ENCODE measurements around the gene STK36.
A peak's percentile ranks its signal among the peaks of the same experiment; 100 is the strongest.
"Not testable (repeated sequence)": the region's sequence is repeated elsewhere in the genome, so short reads cannot be mapped to it uniquely, and the experiment has no call there.

The STK36 gene

DNA sequence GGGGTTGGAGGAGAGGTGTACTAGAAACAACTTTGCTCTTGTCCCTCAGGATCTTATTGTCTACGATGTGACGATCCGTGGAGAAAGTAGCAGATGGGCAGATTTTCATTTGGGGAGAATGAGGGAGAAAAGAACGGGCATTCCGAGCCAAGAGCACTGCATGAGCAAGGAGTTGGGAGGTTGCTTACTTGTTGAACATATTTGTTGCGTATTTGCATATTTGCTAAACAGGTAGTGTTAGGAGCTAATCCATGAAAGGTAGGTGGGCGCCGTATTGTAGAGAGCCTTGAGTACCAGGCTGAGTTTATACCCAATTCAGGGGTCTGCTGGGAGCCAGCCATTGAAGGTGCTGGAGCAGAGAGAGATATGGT, 11.9 kb upstream of the STK36 start:
- intact Hi-C loops (cut with DNase I) = loop anchor here (5.0 kb wide), 1 partner anchor 258 kb away; no protein-coding TSS in a partner anchor
- no peak for DNase-seq

DNA sequence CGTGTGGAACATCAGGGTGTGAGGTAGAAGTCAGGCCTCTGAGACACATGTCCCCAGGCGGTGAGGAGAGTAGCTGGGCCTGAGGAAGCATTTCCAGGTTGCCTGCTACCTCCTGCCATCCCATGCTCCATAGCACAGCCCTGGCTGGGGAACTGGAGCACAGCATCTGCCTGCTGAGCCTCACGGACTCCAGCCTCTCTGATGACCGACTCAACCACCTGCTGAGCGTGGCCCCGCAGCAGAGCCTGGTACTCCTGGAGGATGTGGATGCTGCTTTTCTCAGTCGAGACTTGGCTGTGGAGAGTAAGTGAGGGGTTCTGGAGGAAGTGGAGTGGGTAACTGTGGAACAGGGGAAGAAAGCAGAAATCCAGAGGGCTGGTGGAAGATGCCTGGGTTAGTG, 9.5 kb upstream of the STK36 start:
- intact Hi-C loops (cut with DNase I) = no loop called here
- DNase-seq = no peak

DNA sequence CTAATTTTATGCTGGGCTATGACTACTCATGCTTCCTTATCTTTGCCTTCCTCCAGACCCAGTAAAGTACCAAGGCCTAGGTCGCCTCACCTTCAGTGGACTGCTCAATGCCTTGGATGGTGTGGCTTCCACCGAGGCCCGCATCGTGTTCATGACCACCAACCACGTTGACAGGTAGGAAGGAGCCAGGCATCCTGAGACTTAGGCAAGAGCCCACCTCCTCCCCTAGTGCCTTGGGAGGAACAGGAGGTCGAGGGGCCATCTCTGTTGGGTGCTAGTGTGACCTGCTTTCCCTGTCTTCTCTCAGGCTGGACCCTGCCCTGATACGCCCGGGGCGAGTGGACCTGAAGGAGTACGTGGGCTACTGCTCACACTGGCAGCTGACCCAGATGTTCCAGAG, 9.1 kb upstream of the STK36 start:
- no peak for DNase-seq

DNA sequence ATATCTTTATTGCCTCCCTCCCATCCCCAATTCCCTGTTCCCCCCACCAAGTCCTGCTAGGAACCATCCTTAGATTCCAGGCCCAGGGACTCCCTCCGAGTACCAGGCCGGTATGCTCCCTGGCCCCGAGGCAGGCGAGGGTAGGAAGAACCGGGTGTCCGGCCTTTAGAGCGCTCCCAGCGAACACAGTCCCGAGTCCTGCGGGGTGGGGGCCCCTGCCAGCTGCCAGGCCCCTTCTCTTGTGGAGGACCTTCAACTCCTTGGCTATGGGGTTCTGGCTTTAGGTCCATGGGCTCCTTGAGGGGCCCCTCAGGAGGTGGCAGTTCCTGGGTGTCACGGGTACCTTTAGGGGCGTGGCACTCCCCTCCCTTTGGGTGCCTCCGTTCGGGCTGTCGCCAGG, 8.0 kb upstream of the STK36 start:
- DNase-seq = no peak
- intact Hi-C loops (cut with DNase I) = no loop called here

More for the DNA sequence above, 9.1 kb upstream of the STK36 start:
- intact Hi-C loops (cut with DNase I) = no loop called here

DNA sequence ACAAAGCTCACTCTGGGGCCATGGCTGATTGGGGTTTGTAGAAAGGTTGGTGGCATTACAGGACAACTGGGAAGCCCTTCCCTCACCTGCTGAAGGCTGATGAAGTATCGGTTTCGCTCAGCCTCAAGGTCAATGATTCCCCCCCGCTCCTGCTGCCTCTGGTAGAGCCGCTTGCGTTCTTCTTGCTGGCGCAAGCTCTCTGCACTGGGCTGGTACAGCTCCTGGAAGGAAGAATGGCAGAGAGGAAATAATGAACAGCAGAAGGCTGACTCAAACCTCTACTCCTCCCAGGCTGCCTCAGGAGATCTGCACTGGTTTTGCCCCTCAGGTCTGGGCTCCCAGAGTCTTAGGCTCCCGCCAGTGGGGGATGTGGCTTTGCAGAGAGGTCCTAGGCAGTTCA, 7.2 kb upstream of the STK36 start:
- intact Hi-C loops (cut with DNase I) = no loop called here
- DNase-seq = no peak

DNA sequence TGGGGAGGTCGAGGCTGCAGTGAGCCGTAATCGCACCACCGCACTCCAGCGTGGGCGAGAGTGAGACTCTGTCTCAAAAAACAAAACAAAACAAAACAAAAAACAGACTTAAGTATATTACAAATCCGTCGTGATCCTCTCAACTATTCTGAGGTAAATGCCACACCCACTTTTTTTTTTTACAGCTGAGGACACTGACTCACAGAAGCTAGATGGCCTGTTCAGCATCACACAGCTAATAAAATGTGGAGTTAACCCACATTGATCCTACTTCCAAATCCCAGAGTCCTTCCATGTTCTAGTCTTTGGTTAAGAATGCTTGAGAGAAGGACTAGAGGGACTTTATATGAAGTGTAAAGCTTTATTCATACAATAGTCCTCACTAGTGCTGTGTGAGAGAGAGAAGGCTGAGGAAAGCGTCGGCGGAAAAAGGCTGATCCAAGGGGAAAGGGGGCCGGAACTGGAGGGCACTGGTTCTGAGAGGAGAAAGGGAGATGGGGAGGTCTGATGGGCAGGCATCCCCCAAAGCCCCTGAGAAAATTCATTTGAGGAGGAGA, 711 bp upstream of the STK36 start:
- intact Hi-C loops (cut with DNase I) = loop anchor here (5.0 kb wide), 1 partner anchor 41 kb away; the partner anchor contains the start of gene TTLL4
- no peak for DNase-seq

DNA sequence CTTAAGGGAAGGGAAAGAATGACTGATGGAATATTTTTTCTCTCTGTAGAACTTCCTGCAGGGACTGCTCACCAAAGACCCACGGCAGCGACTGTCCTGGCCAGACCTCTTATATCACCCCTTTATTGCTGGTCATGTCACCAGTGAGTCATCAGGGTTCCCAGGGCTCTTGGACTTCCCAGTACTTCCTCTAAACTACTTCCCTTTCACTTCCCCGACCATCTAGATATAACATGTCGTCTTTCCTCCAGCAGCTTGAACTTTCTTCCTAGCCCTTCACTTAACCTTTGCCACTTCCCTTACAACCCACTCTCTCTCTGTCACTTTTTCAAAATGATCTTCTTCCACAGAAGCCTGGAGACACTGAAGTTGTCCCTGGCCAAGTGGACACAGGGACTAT, 7.2 kb downstream of the STK36 start:
- no peak for DNase-seq
- intact Hi-C loops (cut with DNase I) = no loop called here

DNA sequence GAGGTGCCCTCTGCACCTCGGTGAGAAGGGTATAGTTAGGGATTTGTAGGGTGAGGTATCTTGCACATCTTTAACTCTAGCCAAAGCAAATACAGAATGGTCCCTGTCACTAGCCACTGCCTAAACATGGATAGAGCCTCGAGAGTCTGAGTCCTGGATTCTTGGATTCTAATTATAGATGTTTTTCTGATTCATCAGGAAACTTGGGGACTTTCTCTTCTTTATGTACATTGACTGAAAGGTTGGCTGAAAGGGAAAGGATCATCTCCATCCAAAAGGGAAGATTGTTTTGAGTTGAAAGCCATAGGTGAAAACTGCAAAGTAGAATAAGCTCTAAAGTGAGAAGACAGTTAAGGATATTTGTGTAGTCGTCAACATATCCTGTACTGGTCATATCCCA, 8.2 kb downstream of the STK36 start:
- intact Hi-C loops (cut with DNase I) = no loop called here
- no peak for DNase-seq

DNA sequence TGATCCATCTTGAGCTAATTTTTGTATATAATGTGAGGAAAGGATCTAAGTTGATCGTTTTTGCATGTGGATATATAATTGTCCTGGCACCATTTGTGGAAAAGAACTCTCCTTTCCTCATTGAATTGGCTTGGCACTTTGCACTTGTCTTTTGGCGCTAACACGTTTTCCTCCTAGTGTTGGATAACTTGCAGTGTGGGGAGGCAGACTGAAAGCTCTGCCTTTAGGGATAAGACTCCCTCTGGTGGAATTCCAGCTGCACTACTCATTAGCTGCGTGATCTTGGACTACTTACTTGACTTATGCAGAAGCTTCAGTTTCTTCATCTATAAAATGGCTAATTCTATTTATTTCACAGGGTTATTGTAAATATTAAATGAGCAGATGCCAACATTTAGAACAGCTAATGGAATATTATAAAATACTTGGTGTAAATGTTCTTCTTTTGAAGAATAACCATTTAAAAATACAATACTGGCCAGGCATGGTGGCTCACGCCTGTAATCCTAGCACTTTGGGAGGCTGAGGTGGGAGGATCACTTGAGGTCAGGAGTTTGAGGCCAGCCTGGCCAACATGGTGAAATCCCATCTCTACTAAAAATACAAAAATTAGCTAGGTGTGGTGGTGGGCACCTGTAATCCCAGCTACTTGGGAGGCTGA, 15.6 kb downstream of the STK36 start:
- intact Hi-C loops (cut with DNase I) = not testable (repeated sequence)
- peak in 36 of 42 donors; percentile 20 to 89 (median 66) for DNase-seq

DNA sequence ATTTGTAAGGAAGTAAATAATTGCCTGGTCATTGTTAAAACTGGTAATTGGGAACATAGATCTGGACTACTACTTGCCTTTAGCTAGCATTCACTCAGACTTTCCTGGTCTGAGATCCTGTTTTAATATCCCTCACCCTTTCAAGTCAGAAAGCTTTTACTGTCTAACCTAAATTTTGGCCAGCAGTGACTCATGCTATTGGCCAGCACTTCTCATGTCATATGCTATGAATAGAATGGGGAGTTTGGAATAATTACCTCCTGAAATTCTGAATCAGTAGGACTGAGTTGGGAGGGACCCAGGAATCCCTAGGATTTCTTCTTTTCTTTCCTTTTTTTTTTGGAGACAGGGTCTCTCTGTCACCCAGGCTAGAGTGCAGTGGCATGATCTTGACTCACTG, 19.3 kb downstream of the STK36 start:
- intact Hi-C loops (cut with DNase I) = no loop called here
- DNase-seq = no peak

DNA sequence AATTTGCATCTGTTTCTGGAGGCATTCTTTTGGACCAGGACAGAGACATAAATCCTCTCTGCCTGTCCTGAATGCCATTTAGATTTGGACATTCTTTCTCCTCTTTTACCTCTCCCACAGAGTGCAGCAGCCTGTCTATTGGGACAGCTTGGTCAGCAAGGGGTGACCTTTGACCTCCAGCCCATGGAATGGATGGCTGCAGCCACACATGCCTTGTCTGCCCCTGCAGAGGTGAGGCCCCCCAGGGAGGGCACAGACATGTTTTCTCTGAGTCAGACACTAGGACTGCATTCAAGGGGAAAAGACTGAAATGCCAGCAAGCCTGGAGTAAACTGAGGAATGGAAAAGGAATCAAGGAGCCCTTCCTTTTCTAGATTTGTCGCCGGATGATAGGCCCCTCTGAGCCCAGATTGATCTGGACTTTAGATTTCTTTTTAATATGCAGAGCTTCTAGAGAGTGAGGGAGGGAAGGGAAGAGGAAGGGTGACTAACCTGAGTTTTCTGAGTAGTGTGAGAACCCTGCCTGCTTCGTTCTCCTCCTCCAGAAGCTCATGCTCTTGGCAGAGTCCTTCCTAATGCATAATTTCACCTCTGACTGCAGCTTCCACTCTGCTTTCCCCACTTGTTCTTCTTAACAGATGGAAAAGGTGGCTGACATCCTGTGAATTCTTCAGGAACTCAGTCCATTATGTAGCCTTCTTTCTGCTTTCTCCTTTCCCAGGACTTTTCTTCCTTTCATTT, 22.7 kb downstream of the STK36 start:
- intact Hi-C loops (cut with DNase I) = no loop called here
- peak in 17 of 42 donors; percentile 12 to 73 (median 35) for DNase-seq

DNA sequence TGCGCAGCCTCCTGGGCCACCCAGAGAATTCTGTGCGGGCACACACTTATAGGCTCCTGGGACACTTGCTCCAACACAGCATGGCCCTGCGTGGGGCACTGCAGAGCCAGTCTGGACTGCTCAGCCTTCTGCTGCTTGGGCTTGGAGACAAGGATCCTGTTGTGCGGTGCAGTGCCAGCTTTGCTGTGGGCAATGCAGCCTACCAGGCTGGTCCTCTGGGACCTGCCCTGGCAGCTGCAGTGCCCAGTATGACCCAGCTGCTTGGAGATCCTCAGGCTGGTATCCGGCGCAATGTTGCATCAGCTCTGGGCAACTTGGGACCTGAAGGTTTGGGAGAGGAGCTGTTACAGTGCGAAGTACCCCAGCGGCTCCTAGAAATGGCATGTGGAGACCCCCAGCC, 27.0 kb downstream of the STK36 start:
- no peak for DNase-seq
- intact Hi-C loops (cut with DNase I) = no loop called here

DNA sequence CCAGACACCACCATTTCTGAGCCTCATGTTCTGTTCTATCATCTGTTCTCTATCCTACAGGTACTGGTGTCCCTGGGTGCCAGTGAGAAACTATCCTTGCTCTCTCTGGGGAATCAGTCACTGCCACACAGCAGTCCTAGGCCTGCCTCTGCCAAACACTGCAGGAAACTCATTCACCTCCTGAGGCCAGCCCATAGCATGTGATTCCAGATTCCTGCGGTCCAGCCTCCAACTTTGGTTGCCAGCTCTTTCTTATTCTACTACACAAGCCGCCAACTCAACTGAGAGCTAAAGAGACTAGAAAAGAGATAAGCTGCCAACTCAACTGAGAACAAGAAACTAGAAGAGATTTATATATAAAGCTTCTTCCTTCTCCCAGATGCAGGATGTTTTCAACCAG, 29.9 kb downstream of the STK36 start:
- DNase-seq = peak in 9 of 42 donors; percentile 11 to 54 (median 25)
- intact Hi-C loops (cut with DNase I) = no loop called here

DNA sequence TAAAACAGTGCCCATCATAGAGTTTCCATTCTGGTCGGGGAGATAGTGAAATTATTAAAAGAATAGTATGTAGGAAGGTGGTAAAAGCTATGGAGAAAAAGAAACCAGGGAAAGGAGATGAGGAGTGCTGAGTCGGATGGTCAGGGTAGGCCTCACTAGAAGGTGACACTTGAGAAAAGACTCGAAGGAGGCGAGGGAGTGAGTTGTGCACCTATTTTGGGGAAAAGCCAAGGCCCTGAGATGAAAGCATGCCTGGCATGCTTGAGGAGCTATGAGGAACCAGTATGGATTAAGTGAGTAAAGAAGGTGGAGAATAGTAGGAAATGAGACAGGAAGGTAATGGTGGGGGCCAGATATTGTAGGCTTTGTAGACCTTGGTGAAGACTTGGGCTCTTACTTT, 31.5 kb downstream of the STK36 start:
- no peak for DNase-seq
- intact Hi-C loops (cut with DNase I) = no loop called here

DNA sequence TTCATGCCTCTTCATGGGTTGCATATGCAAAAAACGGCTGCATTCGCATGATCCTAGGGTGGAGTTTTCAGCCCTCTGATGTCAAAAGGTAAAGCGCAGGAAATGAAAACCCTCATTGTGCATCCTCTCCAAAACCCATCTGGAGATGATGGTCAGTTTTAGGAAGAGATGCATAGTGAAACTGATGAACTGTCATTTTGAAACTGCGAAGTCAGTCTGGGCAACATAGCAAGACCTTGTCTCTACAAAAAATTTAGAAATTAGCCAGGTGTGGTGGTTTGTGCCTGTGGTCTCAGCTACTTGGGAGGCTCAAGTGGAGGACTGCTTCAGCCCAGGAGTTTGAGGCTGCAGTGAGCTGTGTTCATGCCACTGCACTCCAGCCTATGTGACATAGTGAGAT, 36.2 kb downstream of the STK36 start:
- no peak for DNase-seq
- intact Hi-C loops (cut with DNase I) = no loop called here

DNA sequence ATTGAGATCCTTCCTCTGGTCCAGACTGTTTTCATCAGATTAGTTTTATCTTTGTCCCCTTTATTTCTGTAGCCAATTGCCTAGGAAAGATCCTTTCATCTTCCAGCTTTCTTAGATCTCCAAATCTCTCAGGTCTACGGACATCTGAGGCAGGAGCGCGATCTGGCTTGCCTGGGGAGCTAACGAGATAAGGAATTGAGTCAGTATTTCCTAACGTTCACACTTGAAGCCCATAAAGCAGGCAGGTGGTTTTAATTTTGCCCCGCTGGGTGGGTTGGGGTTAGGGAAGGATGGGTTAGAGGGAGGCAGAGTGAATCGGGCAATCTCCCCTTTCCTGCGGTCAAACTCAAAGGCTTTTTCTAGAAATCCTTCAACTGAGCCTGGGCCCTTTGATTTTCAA, 38.0 kb downstream of the STK36 start:
- DNase-seq = no peak
- intact Hi-C loops (cut with DNase I) = loop anchor here (2.0 to 5.0 kb wide), 3 partner anchors 38 to 141 kb away; partner anchors contain the start of genes CYP27A1, RNF25 and STK36

DNA sequence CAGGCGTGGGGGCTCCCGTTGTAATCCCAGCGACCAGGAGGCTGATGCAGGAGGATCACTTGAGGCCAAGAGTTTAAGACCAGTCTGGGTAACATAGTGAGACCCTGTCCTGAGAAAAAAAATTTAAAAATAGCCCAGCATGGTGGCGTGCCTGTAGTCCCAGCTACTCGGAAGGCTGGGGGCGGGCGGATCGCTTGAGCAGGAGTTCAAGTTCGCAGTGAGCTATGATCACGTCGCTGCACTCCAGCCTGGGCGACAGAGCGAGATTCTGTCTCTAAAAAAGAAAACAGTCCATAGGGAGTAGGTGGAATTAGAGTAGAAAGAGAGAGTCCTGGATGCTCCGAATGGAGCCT, 38.4 kb downstream of the STK36 start:
- intact Hi-C loops (cut with DNase I) = loop anchor here (2.0 to 5.0 kb wide), 3 partner anchors 38 to 140 kb away; partner anchors contain the start of genes CYP27A1, RNF25 and STK36
- DNase-seq = peak in 1 of 42 donors; percentile 14

DNA sequence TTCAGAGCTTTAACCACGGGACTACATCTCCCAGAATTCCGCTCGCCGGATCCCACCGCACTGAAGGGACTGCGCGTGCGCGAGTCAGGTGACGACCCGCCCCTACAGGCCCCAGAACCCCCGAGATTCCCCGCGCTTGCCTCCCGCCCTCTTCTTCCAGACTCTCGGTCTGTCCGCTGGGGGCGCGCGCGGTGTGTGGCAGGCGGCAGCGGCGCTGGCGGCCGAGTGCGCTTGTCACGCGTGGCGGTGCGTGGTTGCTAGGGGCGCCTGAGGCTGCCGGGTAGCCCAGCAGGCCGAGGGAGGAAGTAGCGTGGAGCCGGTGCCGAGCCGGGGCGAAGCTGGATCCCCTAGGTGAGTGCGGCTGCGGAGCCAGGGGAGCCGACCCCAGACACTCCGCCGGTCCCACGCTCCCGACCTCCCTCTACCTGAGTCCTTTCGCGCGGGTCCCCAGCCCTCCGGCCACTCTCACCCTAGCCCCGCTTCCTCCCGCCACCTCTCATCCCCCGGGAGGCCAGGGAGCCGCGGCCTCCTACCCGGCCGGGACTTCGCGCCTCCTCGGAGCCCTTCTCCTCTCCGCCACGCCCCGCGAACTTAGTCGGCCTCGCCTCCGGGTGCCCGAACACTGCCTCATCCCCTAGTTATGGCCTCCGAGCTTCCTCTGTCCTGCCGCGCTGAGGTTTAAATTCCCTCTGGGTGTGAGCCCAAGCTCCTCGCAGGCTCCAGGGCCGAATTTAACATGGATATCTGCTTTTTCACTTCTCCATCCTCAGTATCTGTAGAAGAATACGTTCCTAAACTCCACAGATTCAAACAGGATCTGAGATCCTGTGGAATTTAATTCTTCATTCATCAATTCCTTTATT, 39.0 kb downstream of the STK36 start, which contains the start of gene TTLL4:
TTLL4 (plus strand) TSS at position 149 of the 863 bp plus-strand sequence. CDS start 26,842 bp downstream, outside the sequence.
- peak; percentile 95 to 100 (median 99) for DNase-seq
- intact Hi-C loops (cut with DNase I) = loop anchor here (2.0 to 5.0 kb wide), 3 partner anchors 39 to 140 kb away; partner anchors contain the start of genes CYP27A1, RNF25 and STK36

DNA sequence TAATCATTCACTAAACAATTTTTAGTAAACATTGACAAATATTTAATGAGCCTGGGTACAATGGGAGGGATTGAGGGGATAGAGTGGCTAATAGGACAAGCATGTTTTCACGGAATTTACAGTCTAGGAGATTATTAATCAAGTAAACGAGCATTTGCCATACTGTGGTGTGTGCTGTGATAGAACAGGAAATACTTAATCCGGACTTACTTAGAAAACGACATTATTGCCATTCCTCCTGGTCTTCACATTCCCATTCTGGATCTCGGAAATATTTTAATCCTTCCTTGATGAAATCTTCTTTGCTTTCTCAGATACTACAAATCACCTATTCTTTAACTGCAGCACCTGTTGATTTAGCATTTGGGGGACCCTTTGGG, 39.7 kb downstream of the STK36 start:
- intact Hi-C loops (cut with DNase I) = loop anchor here (2.0 to 5.0 kb wide), 3 partner anchors 39 to 139 kb away; partner anchors contain the start of genes CYP27A1, RNF25 and STK36
- DNase-seq = no peak
